Skeletal muscle cell (primary cell): ENCODE data around the gene CCDC28A.
A peak's percentile ranks its signal among the peaks of the same experiment; 100 is the strongest.

Experiments used
- DNase-seq: peaks from one replicate; pipeline ENCODE4 v3.0.0-alpha.2; 2010; ENCODE audit warnings: low read depth
- H3K4me3 ChIP-seq: 2 replicates; pipeline ENCODE4 v1.5.1; 2011; ENCODE audit warnings: low read depth, mild to moderate bottlenecking, control low read depth, low read length, moderate library complexity

Gene CCDC28A

DNA sequence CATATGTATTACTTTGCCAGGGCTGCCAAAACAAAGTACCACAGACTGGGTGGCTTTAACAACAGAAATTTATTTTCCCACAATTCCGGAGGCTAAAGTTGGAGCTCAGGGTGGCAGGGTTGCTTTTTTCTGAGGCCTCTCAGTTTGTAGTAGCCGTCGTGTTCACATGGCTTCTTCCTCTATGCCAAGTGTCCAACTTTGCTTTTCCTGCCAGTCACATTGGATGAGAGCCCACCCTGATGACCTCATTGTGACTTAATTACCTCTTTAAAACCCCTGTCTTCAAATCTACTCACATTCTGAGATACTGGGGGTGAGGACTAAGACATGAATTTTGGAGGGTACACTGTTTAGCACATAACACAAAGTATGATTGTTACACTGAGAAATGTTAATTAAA, 12.4 kb downstream of the CCDC28A start:
- no peak for DNase-seq
- H3K4me3 ChIP-seq, result no peak overlapping the region

DNA sequence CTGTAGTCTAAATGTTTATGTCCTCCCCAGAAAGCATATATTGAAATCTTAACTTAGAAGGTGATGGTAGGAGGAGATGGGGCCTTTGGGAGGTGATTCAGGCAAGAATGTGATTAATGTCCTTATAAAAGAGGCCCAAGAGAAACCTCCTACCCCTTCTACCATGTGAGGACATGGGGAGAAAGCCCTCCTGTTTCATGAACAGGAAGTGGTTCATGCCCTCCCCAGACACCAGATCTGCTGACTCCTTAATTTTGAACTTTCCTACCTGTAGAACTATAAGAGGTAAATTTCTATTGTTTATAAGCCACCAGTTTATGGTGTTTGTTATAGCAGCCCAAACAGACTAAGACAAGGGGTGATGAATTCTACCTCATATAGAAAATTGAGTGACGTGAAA, 13.6 kb downstream of the CCDC28A start:
- no peak overlapping the region for H3K4me3 ChIP-seq
- DNase-seq, result no peak

DNA sequence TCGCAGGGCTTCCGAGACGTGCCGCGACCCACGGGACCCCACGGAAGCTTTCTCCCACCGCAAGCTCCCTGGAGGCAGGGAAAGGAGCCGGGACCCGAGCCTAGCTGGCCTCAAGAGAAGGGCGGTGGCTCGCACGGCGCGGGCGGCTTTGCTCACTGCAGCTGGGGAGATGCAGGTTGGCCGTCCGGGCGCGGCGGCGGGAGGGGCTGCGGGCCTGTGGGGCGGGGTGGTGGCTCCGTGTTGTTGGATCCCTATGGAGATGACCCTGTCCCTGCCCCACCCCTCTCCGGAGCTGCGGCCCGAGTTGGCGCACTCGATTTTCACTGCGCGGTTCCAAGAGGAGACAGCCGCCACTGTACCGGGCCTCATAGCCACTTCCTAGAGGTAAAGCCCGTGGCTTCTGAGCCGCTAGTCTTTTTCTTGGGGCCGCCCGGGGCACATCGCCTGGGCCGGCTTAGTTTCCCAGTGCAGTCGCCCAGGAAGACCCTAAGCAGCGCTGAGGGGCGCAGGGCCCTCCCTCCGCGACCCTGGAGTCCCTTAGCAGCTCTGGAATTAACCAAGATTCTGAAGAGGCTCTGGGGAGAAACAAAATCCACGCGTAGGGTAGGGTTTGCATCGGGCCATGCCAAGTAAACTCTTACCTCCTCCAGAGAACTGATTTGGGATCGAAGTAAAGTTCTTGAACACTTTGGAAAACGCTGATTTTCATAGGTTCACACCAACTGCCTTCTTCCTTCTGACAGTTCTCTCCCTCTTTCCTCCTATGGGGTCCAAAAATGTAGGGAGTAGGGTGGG, 22.4 kb downstream of the CCDC28A start, which contains the start of gene ECT2L:
ECT2L (plus strand) TSS at position 279 of the 795 bp plus-strand sequence. CDS start 17,188 bp downstream, outside the sequence.
- DNase-seq, result no peak
- H3K4me3 ChIP-seq, result peak within 1 kb of the TSS; percentile 34

DNA sequence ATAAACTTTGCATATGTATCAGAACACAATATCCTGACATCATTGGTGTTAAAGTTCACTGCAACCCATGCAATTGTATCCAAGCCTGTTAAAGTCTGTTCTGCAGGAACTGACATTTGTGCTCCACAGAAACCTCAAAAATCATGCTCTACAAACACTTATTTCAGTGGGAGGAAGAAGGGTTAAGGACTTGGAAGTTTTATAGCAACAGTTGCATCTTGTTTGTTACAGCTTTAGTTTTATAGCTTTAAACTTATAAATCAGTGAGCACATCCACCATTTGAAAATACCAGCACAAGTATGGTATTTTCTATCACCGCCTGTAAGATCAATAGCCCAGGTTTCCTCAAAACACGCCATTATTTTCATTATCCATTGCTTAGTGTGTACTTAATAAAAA, 23.2 kb downstream of the CCDC28A start:
- no peak overlapping the region for H3K4me3 ChIP-seq
- DNase-seq, result no peak

DNA sequence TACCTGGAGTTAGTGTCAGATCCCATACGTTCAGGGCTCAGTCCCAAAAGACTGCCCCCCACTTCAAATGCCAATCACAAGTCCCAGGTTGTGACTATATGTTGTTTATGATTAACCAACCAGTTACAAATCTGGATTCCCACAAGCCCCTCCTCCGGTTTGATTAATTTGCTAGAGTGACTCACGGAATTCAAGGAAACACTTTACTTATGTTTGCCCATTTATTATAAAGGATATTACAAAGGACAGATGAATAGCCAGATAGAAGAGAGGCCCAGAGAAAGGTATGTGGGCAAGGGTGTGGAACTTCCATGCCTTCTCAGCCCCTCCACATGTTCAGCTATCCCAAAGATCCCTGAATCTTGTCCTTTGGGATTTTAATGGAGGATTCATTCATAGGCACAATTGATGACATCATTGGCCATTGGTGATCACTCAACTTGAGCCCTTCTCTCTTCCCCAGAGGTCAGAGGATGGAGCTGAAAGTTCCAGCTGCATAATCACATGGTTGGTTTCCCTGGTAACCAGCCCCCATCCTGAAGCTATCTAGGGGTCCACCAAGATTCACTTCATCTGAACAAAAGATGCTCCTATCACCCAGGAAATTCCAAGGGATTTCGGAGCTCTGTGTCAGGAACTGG, 24.4 kb downstream of the CCDC28A start:
- DNase-seq, result no peak
- H3K4me3 ChIP-seq, result no peak overlapping the region

DNA sequence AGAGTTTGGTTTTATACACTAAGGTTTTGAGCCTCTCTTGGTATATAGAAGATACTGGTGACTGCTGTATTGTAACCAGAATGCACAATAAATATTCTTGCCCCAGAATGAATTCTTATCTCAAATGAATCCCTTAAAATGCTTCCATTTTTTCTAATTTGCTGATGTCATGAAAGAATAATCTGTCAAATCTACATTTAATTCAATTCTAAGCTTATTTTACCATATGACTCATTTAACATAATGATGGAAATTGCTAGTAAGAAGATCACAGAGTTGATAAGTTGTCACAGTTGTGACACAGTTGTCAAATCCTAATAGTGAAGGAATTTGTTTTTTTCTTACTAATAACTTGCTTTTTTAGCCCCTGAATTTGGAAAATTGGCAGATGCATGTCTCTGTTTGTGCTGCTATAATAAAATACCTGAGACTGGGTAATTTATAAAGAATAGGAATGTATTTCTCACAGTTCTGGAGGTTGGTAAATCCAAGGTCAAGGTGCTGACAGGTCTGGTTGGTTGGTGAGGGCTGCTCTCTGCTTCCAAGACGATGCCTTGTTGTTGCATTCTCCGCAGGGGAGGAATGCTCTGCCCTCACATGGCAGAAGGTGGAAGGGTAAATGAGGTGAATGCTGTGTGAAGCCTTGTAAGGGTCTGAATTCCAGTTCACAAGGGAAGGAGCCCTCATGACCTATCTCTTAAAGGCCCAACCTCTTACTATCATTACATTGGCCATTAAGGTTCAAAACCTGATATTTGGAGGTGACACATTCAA, 27.0 kb downstream of the CCDC28A start:
- DNase-seq, result no peak

DNA sequence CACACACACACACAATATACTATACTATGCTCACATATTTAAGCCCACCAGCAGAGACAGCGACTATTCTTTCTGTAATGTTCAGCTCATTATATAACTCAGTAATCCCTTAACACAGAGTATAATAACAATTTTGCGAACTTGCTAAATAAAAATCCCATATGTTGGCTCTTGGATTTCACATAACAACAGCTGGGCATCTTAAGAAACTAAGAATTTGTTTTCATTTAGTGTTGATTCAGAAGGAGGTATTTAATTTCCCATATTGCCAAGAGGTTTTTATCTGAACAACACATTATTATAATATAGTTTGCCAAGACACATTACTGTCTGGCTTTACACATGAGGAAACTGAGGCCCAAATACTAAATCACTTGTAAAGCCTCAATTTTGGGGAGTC, 29.8 kb downstream of the CCDC28A start:
- no peak overlapping the region for H3K4me3 ChIP-seq
- no peak for DNase-seq

More for the DNA sequence above, 27.0 kb downstream of the CCDC28A start:
- no peak overlapping the region for H3K4me3 ChIP-seq

DNA sequence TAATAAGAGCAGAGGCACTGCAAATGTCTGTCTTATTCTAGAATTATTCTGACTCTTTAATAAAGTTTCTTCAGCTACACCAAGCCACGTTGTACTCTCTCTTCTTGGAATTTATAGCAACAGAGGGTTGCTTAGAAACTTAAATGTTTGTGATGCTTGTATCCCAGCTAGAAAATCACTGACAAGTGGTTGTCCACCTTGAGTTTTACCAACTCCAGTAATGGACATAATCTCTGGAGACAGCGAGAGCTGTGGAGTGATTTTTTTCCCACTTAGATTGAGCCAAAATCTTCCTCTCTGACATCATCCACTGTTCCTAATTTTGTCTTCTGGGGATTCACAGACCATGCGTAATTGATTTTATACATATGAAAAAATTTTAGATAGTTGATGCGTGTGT, 30.3 kb downstream of the CCDC28A start:
- DNase-seq, result peak; percentile 57

DNA sequence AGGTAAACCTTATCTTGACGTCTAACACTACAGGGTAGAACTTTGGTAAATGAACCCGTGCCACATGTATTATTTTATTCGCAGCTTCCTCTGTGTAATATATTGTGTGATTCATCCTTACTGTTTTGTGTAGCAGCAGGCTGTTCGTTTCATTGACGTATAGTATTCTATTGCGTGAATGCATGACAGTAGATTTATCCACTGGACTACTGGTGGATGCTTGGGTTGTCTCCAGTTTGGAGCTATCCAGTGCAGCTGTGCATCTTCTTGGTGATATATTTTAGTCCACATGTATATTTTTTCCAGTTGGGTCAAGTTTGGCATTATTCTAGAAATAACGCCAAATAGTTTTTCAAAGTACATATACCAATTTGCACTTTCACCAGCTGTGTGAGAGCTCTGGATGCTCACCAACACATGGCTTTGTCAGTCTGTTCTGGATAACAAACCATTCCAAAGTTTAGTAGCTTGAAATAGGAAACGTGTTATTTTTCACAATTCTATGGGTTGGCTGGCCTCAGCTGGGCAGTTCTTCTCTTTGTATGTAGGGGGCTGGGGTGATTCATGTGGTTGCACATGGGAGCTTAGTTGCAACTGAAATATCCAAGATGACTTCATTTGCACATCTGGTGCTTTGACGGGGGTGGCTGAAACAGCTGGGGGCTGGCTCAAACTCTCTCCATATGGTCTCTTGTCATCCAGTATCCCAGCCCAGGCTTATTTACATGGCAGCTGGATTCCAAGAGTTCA, 31.6 kb downstream of the CCDC28A start:
- DNase-seq, result peak; percentile 93
- H3K4me3 ChIP-seq, result no peak overlapping the region

More for the DNA sequence above, 30.3 kb downstream of the CCDC28A start:
- no peak overlapping the region for H3K4me3 ChIP-seq

DNA sequence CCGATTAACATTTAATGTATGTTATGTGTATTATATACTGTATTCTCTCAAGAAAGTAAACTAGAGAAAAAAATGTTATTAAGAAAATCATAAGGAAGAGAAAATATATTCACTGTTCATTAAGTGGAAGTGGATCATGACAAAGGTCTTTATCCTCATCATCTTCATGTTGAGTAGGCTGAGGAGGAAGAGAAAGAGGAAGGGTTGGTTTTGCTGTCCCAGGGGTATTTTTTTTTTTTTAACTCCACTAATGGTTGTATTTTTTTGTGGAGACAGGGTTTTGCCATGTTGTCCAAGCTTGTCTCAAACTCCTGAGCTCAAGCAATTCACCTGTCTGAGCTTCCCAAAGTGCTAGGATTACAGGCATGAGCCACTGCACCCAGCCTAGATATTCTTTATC, 33.3 kb downstream of the CCDC28A start:
- H3K4me3 ChIP-seq, result no peak overlapping the region

DNA sequence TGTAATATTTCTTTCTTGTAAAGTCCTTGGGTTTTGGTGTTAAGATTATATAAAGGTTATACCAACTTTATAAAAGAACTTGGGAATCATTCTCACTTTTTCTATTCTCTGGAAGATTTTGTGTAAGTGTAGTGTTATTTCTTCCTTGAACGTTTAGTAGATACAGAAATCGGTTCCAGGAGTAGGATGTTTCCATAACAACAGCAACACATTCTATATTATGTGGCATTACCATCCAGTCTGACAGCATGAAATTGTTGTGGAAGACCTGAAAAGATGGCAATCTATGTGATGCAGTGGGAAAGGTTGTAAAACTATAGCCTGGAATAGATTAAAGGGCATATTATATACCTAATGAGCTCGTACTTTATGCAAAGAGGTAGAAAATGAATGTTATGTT, 36.1 kb downstream of the CCDC28A start:
- DNase-seq, result no peak
- no peak overlapping the region for H3K4me3 ChIP-seq

More for the DNA sequence above, 33.3 kb downstream of the CCDC28A start:
- DNase-seq, result no peak

DNA sequence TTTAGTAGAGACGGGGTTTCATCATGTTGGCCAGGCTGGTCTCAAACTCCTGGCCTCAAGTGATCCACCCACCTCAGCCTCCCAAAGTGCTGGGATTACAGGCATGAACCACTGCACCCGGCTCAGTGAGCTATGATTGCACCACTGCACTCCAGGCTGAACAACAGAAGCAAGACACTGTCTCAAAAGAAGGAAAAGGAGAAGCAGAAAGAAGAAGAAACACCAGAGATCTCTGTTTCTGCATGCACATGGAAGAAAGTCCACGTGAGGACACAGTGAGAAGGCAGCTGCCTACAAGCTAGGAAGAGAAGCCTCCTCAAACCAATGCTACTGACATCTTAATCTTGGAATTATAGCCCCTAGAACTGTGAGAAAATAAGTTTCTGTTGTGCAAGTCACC, 38.3 kb downstream of the CCDC28A start:
- no peak overlapping the region for H3K4me3 ChIP-seq
- no peak for DNase-seq

DNA sequence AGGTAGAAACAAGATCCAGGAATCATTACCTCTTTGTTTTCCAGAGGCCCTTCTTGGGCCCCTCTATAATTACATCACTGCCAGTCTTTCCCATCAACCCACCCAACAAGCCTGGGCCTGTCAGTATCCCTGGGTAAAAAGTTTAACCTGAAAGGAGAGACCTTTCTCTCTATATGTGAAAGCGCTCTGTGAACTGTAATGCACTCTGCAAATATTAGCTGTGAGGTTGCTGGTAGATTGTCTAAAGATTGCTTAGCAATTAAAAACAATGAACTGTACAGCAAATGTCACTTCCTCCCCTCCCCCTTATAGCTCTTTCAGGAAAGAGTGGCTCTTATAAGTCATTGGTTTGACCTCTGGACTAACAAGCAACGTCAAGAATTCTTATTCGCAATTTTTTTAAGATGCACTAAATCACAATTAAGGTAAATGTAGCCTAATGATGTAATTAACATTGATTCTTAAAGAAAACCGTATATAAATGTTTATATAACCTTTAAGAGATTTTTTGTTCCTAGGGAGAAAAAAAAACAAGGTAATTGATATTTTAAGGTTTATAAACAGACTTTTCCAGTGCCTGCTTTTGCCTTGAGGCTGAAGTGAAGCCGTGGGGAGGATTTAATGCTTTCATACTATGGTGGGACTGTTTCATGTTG, 40.7 kb downstream of the CCDC28A start:
- no peak for DNase-seq
- no peak overlapping the region for H3K4me3 ChIP-seq

DNA sequence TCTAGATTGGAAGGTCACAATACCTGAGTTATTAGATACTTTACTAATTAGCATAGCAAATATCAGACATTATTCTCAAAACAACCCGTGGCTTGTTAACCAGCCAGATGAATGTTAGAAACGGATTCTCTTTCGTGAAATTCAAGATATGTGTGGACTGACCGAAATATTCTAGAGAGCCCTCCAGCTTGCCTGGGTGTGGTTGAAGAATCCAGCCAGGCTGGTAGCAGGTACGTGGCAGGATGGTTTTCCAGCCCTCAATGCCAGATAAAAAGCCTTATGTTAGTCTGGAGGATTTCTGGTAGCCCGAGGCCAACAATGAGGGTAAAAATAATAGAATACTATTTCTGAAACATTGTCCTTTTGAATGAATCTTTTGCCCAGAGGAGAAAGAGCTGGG, 41.7 kb downstream of the CCDC28A start:
- no peak for DNase-seq
- no peak overlapping the region for H3K4me3 ChIP-seq

DNA sequence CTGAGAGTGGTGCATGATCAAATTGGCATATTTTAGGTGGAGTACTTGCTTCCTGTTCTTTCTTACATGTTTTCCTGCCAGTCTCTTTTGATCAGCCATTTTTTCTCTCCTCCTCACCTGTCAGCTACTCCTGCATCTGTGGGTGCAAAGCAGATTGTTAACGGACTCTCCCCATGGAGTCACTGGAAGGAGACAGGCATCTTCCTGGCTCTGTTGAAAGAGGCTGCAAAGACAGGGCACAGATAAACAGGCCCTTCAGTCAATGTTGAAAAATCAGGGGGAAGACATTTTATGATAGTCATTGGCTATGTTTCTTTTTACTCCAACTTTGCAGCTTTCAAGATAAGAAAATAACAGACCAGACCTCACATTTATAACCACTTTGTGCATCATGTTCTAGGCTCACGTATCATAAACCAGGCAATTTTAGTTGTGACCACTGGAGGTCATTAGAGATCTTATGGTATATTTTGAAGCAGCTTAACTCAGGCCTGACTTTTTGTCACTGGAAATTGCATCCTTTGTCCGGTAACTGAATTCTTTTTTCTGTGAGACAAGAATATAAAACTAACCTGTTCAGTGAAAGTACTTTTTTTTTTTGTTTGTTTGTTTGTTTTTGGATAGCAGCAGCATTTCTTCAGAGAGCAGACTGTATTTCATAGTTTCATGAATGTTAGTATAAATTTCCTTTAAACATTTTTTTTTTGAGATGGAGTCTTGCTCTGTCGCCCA, 42.4 kb downstream of the CCDC28A start:
- no peak overlapping the region for H3K4me3 ChIP-seq
- DNase-seq, result peak; percentile 34

DNA sequence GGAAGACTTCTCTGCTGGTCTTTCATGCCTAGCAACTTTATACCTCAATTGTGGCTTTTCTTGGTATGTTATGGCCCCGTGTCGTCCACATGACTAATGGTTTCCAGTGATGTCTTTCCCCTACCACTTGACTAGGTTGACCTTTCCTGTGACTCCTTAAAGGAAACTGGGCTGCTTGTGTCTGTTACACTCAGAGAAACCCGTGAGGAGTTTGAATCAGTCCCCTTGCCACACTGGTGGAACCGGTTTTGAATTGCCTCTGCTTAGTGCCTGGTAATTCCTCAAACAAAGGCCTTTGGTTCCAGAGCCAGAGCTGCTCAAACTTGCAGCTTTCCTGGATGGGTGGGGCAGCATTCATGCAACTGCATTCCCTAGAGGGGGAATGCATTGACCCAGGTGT, 44.2 kb downstream of the CCDC28A start:
- H3K4me3 ChIP-seq, result no peak overlapping the region
- peak; percentile 65 for DNase-seq

DNA sequence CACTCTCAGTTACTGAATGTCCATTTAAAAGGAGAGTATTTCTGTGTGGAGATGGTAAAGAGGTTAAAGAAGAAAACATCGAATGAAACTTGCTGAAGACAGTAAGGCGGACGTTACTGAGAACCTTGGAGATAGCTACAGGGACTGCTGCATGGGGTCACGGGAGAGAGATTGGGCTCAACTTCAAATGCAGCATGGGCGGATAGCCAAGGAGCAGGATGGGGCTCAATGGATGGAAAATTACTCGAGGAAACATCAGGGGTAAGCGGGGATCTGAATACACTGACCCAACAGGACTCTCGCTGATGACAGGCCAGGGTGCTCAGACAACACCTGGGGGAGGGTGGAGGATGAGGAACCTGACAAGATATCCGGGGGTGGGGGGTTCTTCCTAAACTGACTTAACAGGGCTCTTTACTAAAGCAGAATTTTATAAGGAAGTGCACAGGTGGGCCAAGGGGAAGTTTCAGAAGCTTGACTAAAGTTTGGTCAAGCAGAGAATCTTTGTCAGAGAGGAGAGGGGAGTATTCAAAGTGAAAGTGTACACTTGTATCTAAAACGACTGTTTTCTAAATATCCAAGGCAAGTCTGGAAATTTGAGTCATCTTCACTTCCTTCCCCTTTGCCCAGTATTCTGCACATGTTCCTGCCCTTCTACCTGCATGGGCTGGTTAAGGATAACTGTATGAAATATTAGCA, 45.1 kb downstream of the CCDC28A start:
- no peak overlapping the region for H3K4me3 ChIP-seq
- no peak for DNase-seq

DNA sequence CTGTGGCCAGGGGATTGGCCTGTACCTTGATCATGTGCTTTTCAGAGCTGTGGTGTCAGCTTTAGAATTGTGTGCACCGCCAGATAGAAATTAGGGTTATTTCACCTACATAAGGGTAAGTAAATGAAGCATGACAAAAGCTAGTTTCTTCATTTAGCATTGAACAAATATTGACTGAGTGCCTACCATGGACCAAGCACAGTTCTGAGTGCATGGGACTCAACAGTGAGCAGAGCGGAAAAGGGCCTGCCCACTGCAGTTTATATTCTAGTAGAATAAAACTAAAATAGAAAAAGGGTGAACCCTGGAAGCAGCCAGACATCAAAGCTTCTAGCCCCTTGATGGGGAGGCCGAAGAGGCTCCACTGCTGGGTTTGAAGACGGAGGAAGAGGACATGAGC, 48.0 kb downstream of the CCDC28A start:
- no peak overlapping the region for H3K4me3 ChIP-seq
- no peak for DNase-seq
